D721Med (cell line): Measurements from ENCODE around the gene HDAC1.

Source experiments
- DNase-seq: peaks from one replicate; pipeline ENCODE4 v3.0.0; 2011; ENCODE audit warnings: low spot score; ENCODE audit not compliant: insufficient read length
- FAIRE-seq: peaks from 2 replicates; lab custom pipeline; 2011; peaks lifted over from hg19 to GRCh38; lab: Jason Lieb, UNC
- CTCF ChIP-seq: IDR thresholded peaks from 2 replicates; pipeline ENCODE4 v1.5.1; 2012; ENCODE audit warnings: mild to moderate bottlenecking, control low read depth; ENCODE audit not compliant: insufficient read depth; ENCODE audit errors: missing control alignments

HDAC1 gene

GRCh38 chr1:32377541-32378220, 85.8 kb downstream of the HDAC1 start:
- no peak for FAIRE-seq
- TF ChIP-seq CTCF: no peak

GRCh38 chr1:32380057-32380456, 88.2 kb downstream of the HDAC1 start:
- DNase-seq (no peak), FAIRE-seq (no peak)
- no peak for TF ChIP-seq CTCF

More at GRCh38 chr1:32377541-32378220, 85.8 kb downstream of the HDAC1 start:
- DNase-seq: no peak
